ENCODE results near the gene SYNDIG1. TPM values are rescaled to one million over a fixed set of nuclear protein-coding genes. Genes with fewer than 3 reads are reported as not detected.

SYNDIG1 gene
- total RNA-seq, 4 donors from 2014 or later: not detected

DNA sequence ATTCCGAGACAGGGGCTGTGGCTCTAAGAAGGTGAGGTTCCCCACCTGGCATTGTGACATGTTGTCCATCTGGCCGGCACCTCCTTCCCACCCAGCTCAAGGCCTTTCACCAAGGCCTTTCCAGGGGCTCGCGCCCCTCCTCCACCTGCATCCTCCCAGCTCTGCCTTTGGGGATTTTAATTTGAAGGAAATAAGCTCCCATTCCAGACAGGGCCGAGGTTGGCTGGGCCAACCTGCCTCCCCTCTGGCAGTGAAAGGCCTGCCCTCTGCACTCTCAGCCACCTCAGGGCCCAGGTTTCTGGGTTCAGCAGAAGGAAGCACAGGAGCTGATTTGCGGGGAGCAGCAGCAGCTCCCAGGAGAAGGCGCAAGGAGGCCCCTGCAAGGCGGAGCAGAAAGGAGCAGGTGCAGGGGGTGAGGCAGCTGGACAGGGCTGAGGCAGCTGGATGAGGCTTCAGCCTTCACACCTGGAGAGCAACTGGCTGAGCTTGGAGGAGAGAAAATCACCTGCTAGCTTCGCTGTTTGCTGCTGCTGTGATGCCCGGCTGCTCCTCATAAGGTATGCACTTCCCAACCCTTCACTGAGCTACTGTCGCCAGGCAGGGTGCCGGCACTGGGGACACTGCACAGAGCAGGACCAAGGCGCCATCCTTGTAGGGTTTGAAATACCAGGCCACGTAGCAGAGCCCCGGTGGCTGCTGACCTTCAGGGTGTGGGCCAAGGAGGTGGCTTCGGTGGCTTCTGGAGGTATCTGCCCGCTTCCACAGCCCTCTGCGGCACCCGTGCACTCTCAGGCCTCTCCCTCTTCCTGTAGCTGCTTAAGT lies 147.0 kb downstream of the SYNDIG1 start:
- Histone ChIP-seq H3K27ac (no peak overlapping the region), H3K4me1 (no peaks in the 10 kb centered on the region), H3K36me3 (no peaks in the 10 kb centered on the region), H3K9me3 (no peaks in the 10 kb centered on the region), H3K27me3 (peaks cover 0 to 28% (median 0%) of the 10 kb centered on the region in 4 donors), H3K4me3 (no peak overlapping the region)
- intact Hi-C loops (cut with DNase I): no loop called here
- TF ChIP-seq, protein P1, sequence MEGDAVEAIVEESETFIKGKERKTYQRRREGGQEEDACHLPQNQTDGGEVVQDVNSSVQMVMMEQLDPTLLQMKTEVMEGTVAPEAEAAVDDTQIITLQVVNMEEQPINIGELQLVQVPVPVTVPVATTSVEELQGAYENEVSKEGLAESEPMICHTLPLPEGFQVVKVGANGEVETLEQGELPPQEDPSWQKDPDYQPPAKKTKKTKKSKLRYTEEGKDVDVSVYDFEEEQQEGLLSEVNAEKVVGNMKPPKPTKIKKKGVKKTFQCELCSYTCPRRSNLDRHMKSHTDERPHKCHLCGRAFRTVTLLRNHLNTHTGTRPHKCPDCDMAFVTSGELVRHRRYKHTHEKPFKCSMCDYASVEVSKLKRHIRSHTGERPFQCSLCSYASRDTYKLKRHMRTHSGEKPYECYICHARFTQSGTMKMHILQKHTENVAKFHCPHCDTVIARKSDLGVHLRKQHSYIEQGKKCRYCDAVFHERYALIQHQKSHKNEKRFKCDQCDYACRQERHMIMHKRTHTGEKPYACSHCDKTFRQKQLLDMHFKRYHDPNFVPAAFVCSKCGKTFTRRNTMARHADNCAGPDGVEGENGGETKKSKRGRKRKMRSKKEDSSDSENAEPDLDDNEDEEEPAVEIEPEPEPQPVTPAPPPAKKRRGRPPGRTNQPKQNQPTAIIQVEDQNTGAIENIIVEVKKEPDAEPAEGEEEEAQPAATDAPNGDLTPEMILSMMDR (IDR thresholded peaks at IDR 0.05): no peak
- no peak for TF ChIP-seq POLR2A (IDR thresholded peaks at IDR 0.05)
- DNase-seq: no peak
- WGBS, 2 donors: 84 to 86% methylated on average over 4 to 9 of the region's 19 CpGs

- Histone ChIP-seq H3K36me3 (no peaks in the 10 kb centered on the region), H3K4me1 (no peaks in the 10 kb centered on the region), H3K27me3 (peaks cover 0 to 28% (median 0%) of the 10 kb centered on the region in 4 donors), H3K9me3 (no peaks in the 10 kb centered on the region), H3K4me3 (no peak overlapping the region), H3K27ac (no peak overlapping the region)
- DNase-seq: no peak
- TF ChIP-seq, protein P1 (IDR thresholded peaks at IDR 0.05): no peak
- TF ChIP-seq POLR2A (IDR thresholded peaks at IDR 0.05): no peak
- 79 to 84% methylated on average over 8 to 12 of the region's 13 CpGs for WGBS, 2 donors
- intact Hi-C loops (cut with DNase I): no loop called here
These were observed 147.6 kb downstream of the SYNDIG1 start for GRCh38 chr20:24617080-24617432.

GRCh38 chr20:24617757-24618450 lies 148.5 kb downstream of the SYNDIG1 start:
- Histone ChIP-seq H3K9me3 (no peaks in the 10 kb centered on the region), H3K4me3 (no peak overlapping the region), H3K36me3 (no peaks in the 10 kb centered on the region), H3K27me3 (peaks cover 0 to 25% (median 0%) of the 10 kb centered on the region in 4 donors), H3K4me1 (no peaks in the 10 kb centered on the region), H3K27ac (no peak overlapping the region)
- DNase-seq: no peak
- intact Hi-C loops (cut with DNase I): no loop called here
- no peak for TF ChIP-seq POLR2A (IDR thresholded peaks at IDR 0.05)
- TF ChIP-seq, protein P1 (IDR thresholded peaks at IDR 0.05): no peak
- 76 to 86% methylated on average over 6 to 13 of the region's 21 CpGs for WGBS, 2 donors

GRCh38 chr20:24618739-24619138 lies 149.3 kb downstream of the SYNDIG1 start:
- no peak for DNase-seq
- no peak overlapping the region for H3K4me3 ChIP-seq
- no peaks in the 10 kb centered on the region for H3K4me1 ChIP-seq
- H3K27ac ChIP-seq: no peak overlapping the region
- 63 to 73% methylated on average over 1 of the region's 1 CpG for WGBS, 2 donors
- no peak for TF ChIP-seq POLR2A (IDR thresholded peaks at IDR 0.05)
- TF ChIP-seq, protein P1 (IDR thresholded peaks at IDR 0.05): no peak
- H3K27me3 ChIP-seq: peaks cover 0 to 21% (median 0%) of the 10 kb centered on the region in 4 donors
- intact Hi-C loops (cut with DNase I): no loop called here
- H3K36me3 ChIP-seq: no peaks in the 10 kb centered on the region
- no peaks in the 10 kb centered on the region for H3K9me3 ChIP-seq

DNA sequence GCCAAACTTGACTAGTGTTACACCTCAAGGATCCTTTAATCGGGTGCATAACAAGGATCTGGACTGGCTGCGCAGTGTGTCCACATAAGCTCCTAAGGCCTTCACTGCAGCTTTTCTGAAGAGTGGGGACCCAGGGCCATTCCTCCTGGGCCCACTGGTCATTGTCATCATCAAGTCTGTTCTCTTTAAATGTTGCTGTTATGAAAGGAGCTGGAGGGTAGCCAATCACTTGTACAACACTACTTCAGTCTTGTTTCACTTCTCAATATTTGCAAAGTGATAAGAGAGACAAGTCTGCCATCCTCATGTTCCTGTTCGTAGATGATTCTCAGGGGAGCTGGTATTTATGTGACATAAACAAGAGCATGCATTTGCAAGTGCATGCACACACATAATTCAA lies 149.8 kb downstream of the SYNDIG1 start:
- DNase-seq: no peak
- intact Hi-C loops (cut with DNase I): no loop called here
- TF ChIP-seq POLR2A (IDR thresholded peaks at IDR 0.05): no peak
- TF ChIP-seq, protein P1 (IDR thresholded peaks at IDR 0.05): no peak
- Histone ChIP-seq H3K9me3 (no peaks in the 10 kb centered on the region), H3K36me3 (no peaks in the 10 kb centered on the region), H3K27me3 (peaks cover 0 to 21% (median 0%) of the 10 kb centered on the region in 4 donors), H3K4me3 (no peak overlapping the region), H3K4me1 (no peaks in the 10 kb centered on the region), H3K27ac (no peak overlapping the region)
- 72 to 85% methylated on average over 3 of the region's 3 CpGs for WGBS, 2 donors
